ENCODE data around the gene NR1H2. TPM values are rescaled to one million over a fixed set of nuclear protein-coding genes. Genes with fewer than 3 reads are reported as not detected.
A peak's percentile ranks its signal among the peaks of the same experiment; 100 is the strongest.

Gene NR1H2
- total RNA-seq, 2 donors from 2014 or later = 97.0 to 121 TPM

DNA sequence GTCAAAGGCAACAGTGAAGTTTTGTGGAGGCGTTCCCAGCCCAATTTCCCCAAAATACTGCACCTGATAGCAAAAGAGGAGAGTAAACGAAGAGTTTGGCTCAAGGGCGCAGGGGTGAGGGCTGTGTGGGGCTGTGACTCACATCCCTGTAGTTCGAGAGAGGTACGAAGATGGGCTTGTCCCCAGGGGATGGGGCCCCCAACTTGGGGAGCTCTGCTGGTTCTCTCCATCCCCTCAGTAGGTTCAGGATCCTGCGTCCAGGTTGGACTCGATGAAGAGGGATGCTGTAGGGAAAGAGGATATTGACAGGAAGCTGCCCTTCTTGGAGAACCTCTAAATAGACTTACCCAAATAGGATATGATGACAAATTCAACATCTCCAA lies 14.2 kb upstream of the NR1H2 start:
- Histone ChIP-seq H3K9me3 (no peaks in the 10 kb centered on the region), H3K36me3 (no peaks in the 10 kb centered on the region)
- TF ChIP-seq, protein P1, sequence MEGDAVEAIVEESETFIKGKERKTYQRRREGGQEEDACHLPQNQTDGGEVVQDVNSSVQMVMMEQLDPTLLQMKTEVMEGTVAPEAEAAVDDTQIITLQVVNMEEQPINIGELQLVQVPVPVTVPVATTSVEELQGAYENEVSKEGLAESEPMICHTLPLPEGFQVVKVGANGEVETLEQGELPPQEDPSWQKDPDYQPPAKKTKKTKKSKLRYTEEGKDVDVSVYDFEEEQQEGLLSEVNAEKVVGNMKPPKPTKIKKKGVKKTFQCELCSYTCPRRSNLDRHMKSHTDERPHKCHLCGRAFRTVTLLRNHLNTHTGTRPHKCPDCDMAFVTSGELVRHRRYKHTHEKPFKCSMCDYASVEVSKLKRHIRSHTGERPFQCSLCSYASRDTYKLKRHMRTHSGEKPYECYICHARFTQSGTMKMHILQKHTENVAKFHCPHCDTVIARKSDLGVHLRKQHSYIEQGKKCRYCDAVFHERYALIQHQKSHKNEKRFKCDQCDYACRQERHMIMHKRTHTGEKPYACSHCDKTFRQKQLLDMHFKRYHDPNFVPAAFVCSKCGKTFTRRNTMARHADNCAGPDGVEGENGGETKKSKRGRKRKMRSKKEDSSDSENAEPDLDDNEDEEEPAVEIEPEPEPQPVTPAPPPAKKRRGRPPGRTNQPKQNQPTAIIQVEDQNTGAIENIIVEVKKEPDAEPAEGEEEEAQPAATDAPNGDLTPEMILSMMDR (IDR thresholded peaks at IDR 0.05) = no peak

DNA sequence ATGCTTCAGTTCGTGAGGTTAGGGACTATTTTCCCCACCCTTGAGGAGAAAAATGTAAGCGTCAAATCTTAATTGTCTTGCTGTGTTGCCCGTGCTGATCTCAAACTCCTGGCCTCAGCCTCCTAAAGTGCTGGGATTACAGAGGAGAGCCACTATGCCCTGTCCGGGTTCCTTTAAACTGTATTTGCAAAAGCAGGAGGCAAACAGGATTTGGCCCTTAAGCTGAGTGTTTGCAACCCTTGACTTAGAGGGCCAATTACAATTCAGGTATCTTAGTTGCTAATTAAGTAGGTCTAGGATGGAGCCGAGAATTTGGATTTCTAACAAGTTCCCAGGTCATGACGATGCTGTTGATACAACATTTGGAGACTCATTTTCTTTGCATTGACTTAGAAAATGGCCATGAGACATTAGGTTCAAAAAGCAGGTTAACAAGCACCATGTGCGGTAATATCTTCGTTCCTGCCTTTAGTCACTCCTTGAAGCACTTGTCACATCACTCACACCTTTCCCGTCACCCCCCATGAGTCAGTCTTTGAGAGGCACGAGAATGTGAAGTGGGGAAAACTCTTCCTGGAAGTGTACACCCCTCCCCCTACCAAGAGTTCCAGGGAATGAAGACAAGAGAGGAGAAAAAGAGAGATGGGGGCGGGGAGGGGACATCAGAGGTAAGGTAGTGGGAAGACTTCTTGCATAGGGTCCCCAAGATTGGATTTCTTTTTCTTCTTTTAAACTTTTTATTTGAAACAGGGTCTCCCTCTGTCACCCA lies 13.4 kb upstream of the NR1H2 start:
- H3K27ac ChIP-seq = no peak overlapping the region

More for the DNA sequence above, 14.2 kb upstream of the NR1H2 start:
- Histone ChIP-seq H3K4me1 (peaks cover 0 to 8% of the 10 kb centered on the region in 2 donors), H3K27ac (no peak overlapping the region), H3K27me3 (no peaks in the 10 kb centered on the region), H3K4me3 (no peak overlapping the region)
- no peak for DNase-seq (ENCODE audit: low spot score)

DNA sequence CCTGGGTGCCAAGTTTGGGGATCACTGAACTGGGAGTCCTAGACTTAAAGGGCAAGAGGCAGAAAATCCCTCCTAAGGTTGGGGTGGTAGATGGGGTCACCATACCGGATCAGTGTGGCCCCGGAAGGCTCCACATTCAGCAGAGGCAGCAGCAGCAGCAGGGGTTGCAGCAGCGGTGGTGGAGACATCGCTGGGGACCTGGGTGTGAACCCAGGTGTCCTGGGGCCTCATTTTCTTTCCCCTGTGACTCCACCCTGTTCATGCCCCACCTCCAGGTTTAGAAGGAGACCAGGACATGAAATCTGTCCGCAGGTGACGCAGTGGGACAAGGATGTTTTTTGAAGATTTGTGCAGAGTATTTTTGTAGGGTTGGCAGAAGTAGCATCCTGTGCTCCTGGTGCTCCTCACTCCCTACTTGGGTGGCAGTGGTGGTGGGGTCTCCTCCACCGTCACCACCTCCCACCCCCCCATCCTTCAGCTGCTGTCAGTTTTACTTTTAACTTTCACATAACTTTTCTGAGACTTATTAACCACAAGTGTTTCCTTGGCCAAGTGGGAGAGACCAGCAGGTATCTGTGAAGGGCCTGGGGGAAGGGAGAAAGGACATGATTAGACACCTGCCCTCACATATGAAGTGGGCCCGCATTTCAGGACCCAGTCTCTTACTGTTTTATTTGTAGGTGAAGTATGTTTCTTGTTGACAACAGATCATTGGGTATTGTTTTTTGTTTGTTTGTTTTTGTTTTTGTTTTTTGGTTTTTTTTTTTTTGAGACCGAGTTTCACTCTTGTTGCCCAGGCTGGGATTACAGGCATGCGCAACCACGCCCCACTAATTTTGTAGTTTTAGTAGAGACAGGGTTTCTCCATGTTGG lies 10.6 kb upstream of the NR1H2 start, which contains the start of gene NAPSA:
NAPSA (minus strand) TSS at position 206 of the 873 bp plus-strand sequence; CDS start at position 188, 18 bp downstream.
- no peak for DNase-seq (ENCODE audit: low spot score)
- Histone ChIP-seq H3K4me1 (peaks cover 0 to 4% of the 10 kb centered on the region in 2 donors), H3K9me3 (no peaks in the 10 kb centered on the region), H3K27ac (no peak within 1 kb of the TSS), H3K27me3 (no peaks in the 10 kb centered on the region), H3K36me3 (no peaks in the 10 kb centered on the region), H3K4me3 (no peak within 1 kb of the TSS)
- TF ChIP-seq, protein P1 (IDR thresholded peaks at IDR 0.05) = no peak

More for the DNA sequence above, 13.4 kb upstream of the NR1H2 start:
- H3K9me3 ChIP-seq = no peaks in the 10 kb centered on the region
- H3K4me3 ChIP-seq = no peak overlapping the region
- DNase-seq (ENCODE audit: low spot score) = no peak
- no peaks in the 10 kb centered on the region for H3K36me3 ChIP-seq
- peaks cover 0 to 8% of the 10 kb centered on the region in 2 donors for H3K4me1 ChIP-seq
- H3K27me3 ChIP-seq = no peaks in the 10 kb centered on the region
- TF ChIP-seq, protein P1 (IDR thresholded peaks at IDR 0.05) = no peak

DNA sequence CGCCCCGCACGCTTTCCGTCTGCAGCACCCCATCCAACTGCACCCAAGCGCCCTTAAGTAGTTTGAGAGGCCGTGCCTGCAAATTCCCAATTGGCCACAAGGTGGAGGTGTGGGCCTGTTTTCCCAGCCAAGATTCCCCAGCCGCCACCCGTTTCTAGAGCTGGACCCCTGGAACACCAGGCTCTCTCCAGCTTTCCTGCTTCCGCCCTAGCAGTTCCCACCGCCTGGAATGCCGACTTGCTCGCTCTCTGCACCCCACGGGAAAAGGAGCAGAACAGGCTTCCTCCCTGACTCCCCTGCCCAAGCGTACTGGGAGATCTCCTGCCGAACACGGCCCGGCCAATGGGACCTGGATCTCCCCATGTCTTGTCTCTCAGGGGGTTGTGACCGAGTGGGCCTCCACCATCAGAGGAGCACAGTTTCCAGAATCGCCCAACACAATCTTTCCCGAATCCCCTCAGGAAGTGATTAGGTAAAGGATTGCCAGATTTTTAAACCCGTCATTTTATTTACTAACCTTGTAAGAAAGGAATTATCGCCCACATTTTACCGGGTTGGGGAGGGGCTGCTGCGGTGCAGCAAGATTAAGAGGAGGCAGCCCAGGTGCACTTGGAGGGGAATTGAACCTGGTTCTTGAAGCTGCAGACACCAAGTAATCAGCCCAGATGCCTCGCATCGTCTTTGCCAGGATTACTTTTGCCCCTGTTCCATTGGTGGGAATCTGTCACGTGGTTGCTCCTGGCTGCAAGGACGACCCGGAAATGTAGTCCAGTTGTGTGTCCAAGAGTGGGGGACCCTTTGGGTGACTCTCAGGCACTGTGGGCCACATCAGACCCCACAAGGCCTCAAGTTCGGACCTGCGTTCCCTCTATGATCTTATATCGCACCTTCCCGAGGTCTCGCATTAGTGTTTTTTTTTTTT lies 7.3 kb upstream of the NR1H2 start:
- TF ChIP-seq, protein P1 (IDR thresholded peaks at IDR 0.05) = peak; percentile 71 to 96
- H3K27me3 ChIP-seq = no peaks in the 10 kb centered on the region
- no peaks in the 10 kb centered on the region for H3K36me3 ChIP-seq
- H3K4me1 ChIP-seq = peaks cover 0 to 4% of the 10 kb centered on the region in 2 donors
- H3K9me3 ChIP-seq = no peaks in the 10 kb centered on the region
- H3K27ac ChIP-seq = peak overlapping the region; percentile 64 to 71
- H3K4me3 ChIP-seq = peak overlapping the region; percentile 47 to 62
- peak; percentile 92 for DNase-seq (ENCODE audit: low spot score)

DNA sequence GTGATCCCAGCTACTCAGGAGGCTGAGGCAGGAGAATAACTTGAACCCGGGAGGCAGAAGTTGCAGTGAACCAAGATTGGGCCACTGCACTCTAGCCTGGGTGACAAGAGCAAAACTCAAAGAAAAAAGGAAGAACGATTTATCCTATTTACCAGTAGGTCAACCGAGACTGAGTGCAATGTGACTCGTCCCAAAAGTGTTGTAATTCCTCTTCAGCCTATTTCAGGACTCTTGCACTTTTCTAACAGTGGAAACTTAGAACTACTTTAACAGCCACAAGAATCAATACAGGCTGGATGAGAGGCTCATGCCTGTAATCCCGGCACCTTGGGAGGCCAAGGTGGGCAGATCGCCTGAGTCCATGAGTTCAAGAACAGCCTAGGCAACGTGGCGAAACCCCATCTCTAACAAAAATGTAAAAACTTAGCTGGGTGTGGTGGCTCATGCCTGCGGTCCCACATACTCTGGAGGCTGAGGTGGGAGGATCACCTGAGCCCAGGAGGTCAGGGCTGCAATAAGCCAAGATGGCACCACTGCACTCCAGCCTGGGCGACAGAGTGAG lies 4.3 kb upstream of the NR1H2 start:
- Histone ChIP-seq H3K27ac (no peak overlapping the region), H3K36me3 (no peaks in the 10 kb centered on the region), H3K27me3 (no peaks in the 10 kb centered on the region), H3K4me3 (no peak overlapping the region), H3K9me3 (no peaks in the 10 kb centered on the region), H3K4me1 (peaks cover 0 to 13% of the 10 kb centered on the region in 2 donors)
- no peak for DNase-seq (ENCODE audit: low spot score)
- TF ChIP-seq, protein P1 (IDR thresholded peaks at IDR 0.05) = no peak

Data from right atrium auricular region (tissue), 2 donors.